Liver (tissue), 9 donors: ENCODE results near the gene CPHXL. TPM values are rescaled to one million over a fixed set of nuclear protein-coding genes. Genes with fewer than 3 reads are reported as not detected.

Experiments used
- DNase-seq: peaks from one replicate; pipeline ENCODE4 v3.0.0-alpha.2; 2017; ENCODE audit warnings: low spot score
- H3K27ac ChIP-seq, 2 donors: one replicate each; pipeline ENCODE4 v1.7.0; 2013; ENCODE audit warnings: inconsistent platforms in 2 of 2, low read length in 2 of 2, control low read depth in 1 of 2, low read depth in 1 of 2, mild to moderate bottlenecking in 1 of 2
- H3K27me3 ChIP-seq, 4 donors: one replicate each; pipeline versions ENCODE4 v1.6.1 to v1.7.0; 2013; ENCODE audit warnings: low read length in 3 of 4, inconsistent platforms in 1 of 4, mild to moderate bottlenecking in 1 of 4, moderate library complexity in 1 of 4; ENCODE audit not compliant: control insufficient read depth in 4 of 4, insufficient read depth in 4 of 4
- H3K36me3 ChIP-seq, 4 donors: one replicate each; pipeline versions ENCODE4 v1.6.1 to v1.7.0; 2013; ENCODE audit warnings: low read length in 3 of 4, mild to moderate bottlenecking in 3 of 4, low read depth in 1 of 4, moderate library complexity in 1 of 4; ENCODE audit not compliant: control insufficient read depth in 4 of 4, insufficient read depth in 3 of 4
- H3K4me1 ChIP-seq, 4 donors: one replicate each; pipeline versions ENCODE4 v1.6.1 to v1.7.0; 2013; ENCODE audit warnings: low read length in 3 of 4, mild to moderate bottlenecking in 3 of 4, moderate library complexity in 1 of 4; ENCODE audit not compliant: control insufficient read depth in 4 of 4, insufficient read depth in 4 of 4
- H3K4me3 ChIP-seq, 3 donors: one replicate each; pipeline versions ENCODE4 v1.6.1 to v1.7.0; 2013; ENCODE audit warnings: low read length in 3 of 3, control low read depth in 1 of 3, low read depth in 1 of 3, mild to moderate bottlenecking in 1 of 3
- H3K9ac ChIP-seq, 2 donors: one replicate each; pipeline ENCODE4 v1.7.0; 2013; ENCODE audit warnings: low read length in 2 of 2, mild to moderate bottlenecking in 2 of 2, moderate library complexity in 2 of 2, control low read depth in 1 of 2, low read depth in 1 of 2
- H3K9me3 ChIP-seq, 4 donors: one replicate each; pipeline versions ENCODE4 v1.6.1 to v1.7.0; 2013; ENCODE audit warnings: low read length in 3 of 4; ENCODE audit not compliant: control insufficient read depth in 4 of 4
- EGR1 ChIP-seq, 2 donors: IDR thresholded peaks; 2 replicates each; pipeline ENCODE4 v1.6.1; 2016 to 2018; ENCODE audit warnings: antibody characterized with exemption in 2 of 2, low read depth in 2 of 2
- FOXA1 ChIP-seq: IDR thresholded peaks from 2 replicates; pipeline ENCODE4 v1.6.1; 2016; ENCODE audit warnings: antibody characterized with exemption
- FOXA2 ChIP-seq: IDR thresholded peaks from 2 replicates; pipeline ENCODE4 v1.6.1; 2016; ENCODE audit warnings: antibody characterized with exemption
- GABPA ChIP-seq, 2 donors: IDR thresholded peaks in 1 of 2; conservative IDR thresholded peaks in 1 of 2; 2 replicates each; pipeline ENCODE4 v1.6.1; 2016; ENCODE audit warnings: antibody characterized with exemption in 2 of 2, mild to moderate bottlenecking in 1 of 2, moderate library complexity in 1 of 2
- HNF4A ChIP-seq, 2 donors: conservative IDR thresholded peaks; 2 replicates each; pipeline ENCODE4 v1.6.1; 2016; ENCODE audit warnings: antibody characterized with exemption in 2 of 2, mild to moderate bottlenecking in 2 of 2
- HNF4G ChIP-seq: IDR thresholded peaks from 2 replicates; pipeline ENCODE4 v1.6.1; 2016; ENCODE audit warnings: antibody characterized with exemption
- JUND ChIP-seq, 2 donors: IDR thresholded peaks; 2 replicates each; pipeline ENCODE4 v1.6.1; 2016; ENCODE audit warnings: antibody characterized with exemption in 2 of 2
- MAX ChIP-seq: IDR thresholded peaks from 2 replicates; pipeline ENCODE4 v1.6.1; 2016; ENCODE audit warnings: antibody characterized with exemption
- RXRA ChIP-seq, 2 donors: IDR thresholded peaks; 2 replicates each; pipeline ENCODE4 v1.6.1; 2017 to 2018; ENCODE audit warnings: antibody characterized with exemption in 2 of 2, mild to moderate bottlenecking in 1 of 2
- SP1 ChIP-seq: IDR thresholded peaks from 2 replicates; pipeline ENCODE4 v1.6.1; 2018; ENCODE audit warnings: antibody characterized with exemption, mild to moderate bottlenecking
- TAF1 ChIP-seq: conservative IDR thresholded peaks from 2 replicates; pipeline ENCODE4 v1.6.1; 2016; ENCODE audit warnings: antibody characterized with exemption, mild to moderate bottlenecking
- YY1 ChIP-seq: IDR thresholded peaks from 2 replicates; pipeline ENCODE4 v1.6.1; 2016; ENCODE audit warnings: antibody characterized with exemption, mild to moderate bottlenecking
- WGBS: extraction: QIAGEN DNeasy Blood & Tissue Kit; methylation state at CpG from one replicate; pipeline ENCODE4 v1.1.7; 2013; 5-methylcytosine and 5-hydroxymethylcytosine counted together
- polyA plus RNA-seq, 2 donors: library from polyadenylated mRNA; stranded (reverse) in 1 of 2; unstranded in 1 of 2; fragments of 200-250 nt in 1 of 2; fragments of >200 nt in 1 of 2; fragmentation: Nextera tagmentation in 1 of 2; extraction: Ambion mirVana in 1 of 2; gene quantifications; one replicate each; pipeline versions ENCODE4 v1.2.1 to v1.2.3, GENCODE V29; 2013 to 2015
- total RNA-seq, 2 donors: library from RNA; depleted of rRNA; stranded (reverse); fragments of >200 nt; gene quantifications; one replicate each; pipeline ENCODE4 v1.2.3, GENCODE V29; 2014
- TF ChIP-seq, protein P1 (sequence below): IDR thresholded peaks from 2 replicates; pipeline ENCODE4 v1.6.1; 2016; ENCODE audit warnings: antibody characterized with exemption
- TF ChIP-seq, protein P2 (sequence below): fragments of 150-350 bp; IDR thresholded peaks from 2 replicates; pipeline ENCODE4 v1.5.1; 2017; ENCODE audit warnings: improper control_type of control experiment, low read depth, low read length; ENCODE audit not compliant: missing input control
- donor health status: healthy.
- donor health status: healthy.
- donor health status: healthy.
- donor health status: healthy.
- donor health status: healthy.

The CPHXL gene
- total and polyA plus RNA-seq, 4 donors = not detected

- no peak for DNase-seq
- Histone ChIP-seq H3K4me1 (no peaks in the 10 kb centered on the region), H3K9ac (no peak within 1 kb of the TSS), H3K27me3 (no peaks in the 10 kb centered on the region), H3K4me3 (no peak within 1 kb of the TSS), H3K9me3 (no peaks in the 10 kb centered on the region), H3K27ac (no peak within 1 kb of the TSS), H3K36me3 (no peaks in the 10 kb centered on the region)
- TF ChIP-seq, protein P1, sequence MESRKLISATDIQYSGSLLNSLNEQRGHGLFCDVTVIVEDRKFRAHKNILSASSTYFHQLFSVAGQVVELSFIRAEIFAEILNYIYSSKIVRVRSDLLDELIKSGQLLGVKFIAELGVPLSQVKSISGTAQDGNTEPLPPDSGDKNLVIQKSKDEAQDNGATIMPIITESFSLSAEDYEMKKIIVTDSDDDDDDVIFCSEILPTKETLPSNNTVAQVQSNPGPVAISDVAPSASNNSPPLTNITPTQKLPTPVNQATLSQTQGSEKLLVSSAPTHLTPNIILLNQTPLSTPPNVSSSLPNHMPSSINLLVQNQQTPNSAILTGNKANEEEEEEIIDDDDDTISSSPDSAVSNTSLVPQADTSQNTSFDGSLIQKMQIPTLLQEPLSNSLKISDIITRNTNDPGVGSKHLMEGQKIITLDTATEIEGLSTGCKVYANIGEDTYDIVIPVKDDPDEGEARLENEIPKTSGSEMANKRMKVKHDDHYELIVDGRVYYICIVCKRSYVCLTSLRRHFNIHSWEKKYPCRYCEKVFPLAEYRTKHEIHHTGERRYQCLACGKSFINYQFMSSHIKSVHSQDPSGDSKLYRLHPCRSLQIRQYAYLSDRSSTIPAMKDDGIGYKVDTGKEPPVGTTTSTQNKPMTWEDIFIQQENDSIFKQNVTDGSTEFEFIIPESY = no peak
- 89% methylated on average over 5 of the region's 5 CpGs for WGBS
These were observed 24.9 kb downstream of the CPHXL start, which contains the start of gene DUXB for GRCh38 chr16:75701361-75701760. TSS of gene DUXB (minus strand) at chr16:75701461. CDS start at chr16:75701418, 43 bp downstream.

- TF ChIP-seq SP1 (no peak), TAF1 (no peak), FOXA2 (no peak), FOXA1 (no peak), RXRA (IDR thresholded peaks at IDR 0.05) (no peak), GABPA (IDR thresholded peaks at IDR 0.05 in 1 of 2, conservative IDR thresholded peaks at IDR 0.05 in 1 of 2) (no peak), HNF4A (conservative IDR thresholded peaks at IDR 0.05) (no peak), MAX (no peak), JUND (IDR thresholded peaks at IDR 0.05) (no peak), EGR1 (IDR thresholded peaks at IDR 0.05; ENCODE audit: low read depth in 2 of 2) (no peak), YY1 (no peak)
- TF ChIP-seq, protein P1 = no peak
- TF ChIP-seq, protein P2, sequence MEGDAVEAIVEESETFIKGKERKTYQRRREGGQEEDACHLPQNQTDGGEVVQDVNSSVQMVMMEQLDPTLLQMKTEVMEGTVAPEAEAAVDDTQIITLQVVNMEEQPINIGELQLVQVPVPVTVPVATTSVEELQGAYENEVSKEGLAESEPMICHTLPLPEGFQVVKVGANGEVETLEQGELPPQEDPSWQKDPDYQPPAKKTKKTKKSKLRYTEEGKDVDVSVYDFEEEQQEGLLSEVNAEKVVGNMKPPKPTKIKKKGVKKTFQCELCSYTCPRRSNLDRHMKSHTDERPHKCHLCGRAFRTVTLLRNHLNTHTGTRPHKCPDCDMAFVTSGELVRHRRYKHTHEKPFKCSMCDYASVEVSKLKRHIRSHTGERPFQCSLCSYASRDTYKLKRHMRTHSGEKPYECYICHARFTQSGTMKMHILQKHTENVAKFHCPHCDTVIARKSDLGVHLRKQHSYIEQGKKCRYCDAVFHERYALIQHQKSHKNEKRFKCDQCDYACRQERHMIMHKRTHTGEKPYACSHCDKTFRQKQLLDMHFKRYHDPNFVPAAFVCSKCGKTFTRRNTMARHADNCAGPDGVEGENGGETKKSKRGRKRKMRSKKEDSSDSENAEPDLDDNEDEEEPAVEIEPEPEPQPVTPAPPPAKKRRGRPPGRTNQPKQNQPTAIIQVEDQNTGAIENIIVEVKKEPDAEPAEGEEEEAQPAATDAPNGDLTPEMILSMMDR = no peak
- H3K27me3 ChIP-seq = no peaks in the 10 kb centered on the region
- no peaks in the 10 kb centered on the region for H3K9me3 ChIP-seq
- H3K27ac ChIP-seq = no peak overlapping the region
- no peak for DNase-seq
- no peaks in the 10 kb centered on the region for H3K4me1 ChIP-seq
- no peak overlapping the region for H3K9ac ChIP-seq
- WGBS = 88% methylated on average over 5 of the region's 5 CpGs
- H3K36me3 ChIP-seq = no peaks in the 10 kb centered on the region
- no peak overlapping the region for H3K4me3 ChIP-seq
These were observed 28.7 kb downstream of the CPHXL start for GRCh38 chr16:75697571-75697970.

GRCh38 chr16:75695708-75696107 is 30.6 kb downstream of the CPHXL start:
- DNase-seq = no peak
- WGBS = 83% methylated on average over 6 of the region's 6 CpGs
- Histone ChIP-seq H3K4me1 (no peaks in the 10 kb centered on the region), H3K9me3 (no peaks in the 10 kb centered on the region), H3K4me3 (no peak overlapping the region), H3K27ac (no peak overlapping the region), H3K36me3 (no peaks in the 10 kb centered on the region), H3K9ac (no peak overlapping the region), H3K27me3 (no peaks in the 10 kb centered on the region)
- no peak for TF ChIP-seq RXRA (IDR thresholded peaks at IDR 0.05)
- no peak for TF ChIP-seq FOXA1
- TF ChIP-seq EGR1 (IDR thresholded peaks at IDR 0.05; ENCODE audit: low read depth in 2 of 2) = no peak
- no peak for TF ChIP-seq HNF4G
- no peak for TF ChIP-seq MAX
- TF ChIP-seq, protein P1 = no peak
